Measurements from ENCODE around the gene PDE4D.
A peak's percentile ranks its signal among the peaks of the same experiment; 100 is the strongest.

Gene PDE4D

GRCh38 chr5:59832577-59833301 lies 60.8 kb downstream of the PDE4D start:
- TF ChIP-seq CTCF (conservative IDR thresholded peaks at IDR 0.05; ENCODE audit: low read length): no peak
- DNase-seq (ENCODE audit: low read depth): no peak
- no peak overlapping the region for H3K4me3 ChIP-seq (ENCODE audit: low read length)

GRCh38 chr5:59831326-59832010 lies 62.1 kb downstream of the PDE4D start:
- no peak for TF ChIP-seq CTCF (conservative IDR thresholded peaks at IDR 0.05; ENCODE audit: low read length)
- DNase-seq (ENCODE audit: low read depth): no peak
- H3K4me3 ChIP-seq (ENCODE audit: low read length): no peak overlapping the region

GRCh38 chr5:59830536-59831200 lies 62.9 kb downstream of the PDE4D start:
- DNase-seq (ENCODE audit: low read depth): no peak

GRCh38 chr5:59829922-59830321 lies 63.6 kb downstream of the PDE4D start:
- H3K4me3 ChIP-seq (ENCODE audit: low read length): no peak overlapping the region
- TF ChIP-seq CTCF (conservative IDR thresholded peaks at IDR 0.05; ENCODE audit: low read length): no peak
- DNase-seq (ENCODE audit: low read depth): no peak

More at GRCh38 chr5:59830536-59831200, 62.9 kb downstream of the PDE4D start:
- TF ChIP-seq CTCF (conservative IDR thresholded peaks at IDR 0.05; ENCODE audit: low read length): no peak
- no peak overlapping the region for H3K4me3 ChIP-seq (ENCODE audit: low read length)

- H3K4me3 ChIP-seq (ENCODE audit: low read length): no peak overlapping the region
- no peak for TF ChIP-seq CTCF (conservative IDR thresholded peaks at IDR 0.05; ENCODE audit: low read length)
- peak; percentile 85 for DNase-seq (ENCODE audit: low read depth)
Observed at GRCh38 chr5:59829386-59829785, 64.1 kb downstream of the PDE4D start.

GRCh38 chr5:59828623-59829022 lies 64.9 kb downstream of the PDE4D start:
- H3K4me3 ChIP-seq (ENCODE audit: low read length): no peak overlapping the region
- TF ChIP-seq CTCF (conservative IDR thresholded peaks at IDR 0.05; ENCODE audit: low read length): no peak
- no peak for DNase-seq (ENCODE audit: low read depth)

Measured in AG10803 (cell line).